Loucy (cell line): Measurements from ENCODE around the gene CD6.

Experiments used
- H2AFZ ChIP-seq: fragments of 200-600 bp; sonication (generic); 2 replicates; pipeline ENCODE4 v1.6.0; 2016; ENCODE audit warnings: antibody characterized with exemption, mild to moderate bottlenecking, low read length, moderate library complexity
- H3F3A ChIP-seq: fragments of 200-600 bp; 2 replicates; pipeline ENCODE4 v1.6.0; 2016; ENCODE audit warnings: antibody characterized with exemption, low read depth, mild to moderate bottlenecking
- H3K27me3 ChIP-seq: fragments of 200-600 bp; sonication (generic); 2 replicates; pipeline ENCODE4 v1.6.1; 2014; ENCODE audit warnings: low read length, mild to moderate bottlenecking; ENCODE audit not compliant: insufficient read depth, poor library complexity, severe bottlenecking
- H3K36me3 ChIP-seq: fragments of 200-600 bp; sonication (generic); 2 replicates; pipeline ENCODE4 v1.6.1; 2016; ENCODE audit warnings: low read length; ENCODE audit not compliant: insufficient read depth
- H3K4me1 ChIP-seq: fragments of 200-600 bp; sonication (generic); 2 replicates; pipeline ENCODE4 v1.5.1; 2014; ENCODE audit warnings: low read length, mild to moderate bottlenecking; ENCODE audit not compliant: insufficient read depth, poor library complexity, severe bottlenecking
- H3K4me2 ChIP-seq: fragments of 200-600 bp; sonication (generic); 2 replicates; pipeline ENCODE4 v1.6.0; 2014; ENCODE audit warnings: antibody characterized with exemption, low read length, low read depth, mild to moderate bottlenecking; ENCODE audit not compliant: poor library complexity, severe bottlenecking
- H3K4me3 ChIP-seq: fragments of 200-600 bp; sonication (generic); 2 replicates; pipeline ENCODE4 v1.5.1; 2014; ENCODE audit warnings: low read length, mild to moderate bottlenecking, mixed read lengths; ENCODE audit not compliant: poor library complexity, severe bottlenecking
- H3K79me2 ChIP-seq: fragments of 200-600 bp; sonication (generic); 2 replicates; pipeline ENCODE4 v1.6.1; 2014; ENCODE audit warnings: low read length; ENCODE audit not compliant: insufficient read depth
- H3K9ac ChIP-seq: fragments of 200-600 bp; sonication (generic); 2 replicates; pipeline ENCODE4 v1.6.0; 2014; ENCODE audit warnings: mild to moderate bottlenecking, low read depth, low read length, moderate library complexity; ENCODE audit not compliant: poor library complexity, severe bottlenecking
- H3K9me2 ChIP-seq: fragments of 200-600 bp; sonication (generic); replicated peaks from 2 replicates; pipeline ENCODE4 v1.6.1; 2016; ENCODE audit warnings: low read depth, low read length, mixed read lengths
- H3K9me3 ChIP-seq: fragments of 200-600 bp; sonication (generic); 2 replicates; pipeline ENCODE4 v1.6.1; 2014; ENCODE audit warnings: mild to moderate bottlenecking, antibody characterized with exemption, low read length, low read depth; ENCODE audit not compliant: insufficient read depth
- H4K20me1 ChIP-seq: fragments of 200-600 bp; sonication (generic); 2 replicates; pipeline ENCODE4 v1.6.0; 2014; ENCODE audit warnings: antibody characterized with exemption, low read length, mild to moderate bottlenecking; ENCODE audit not compliant: insufficient read depth, poor library complexity, severe bottlenecking
- CTCF ChIP-seq: fragments of 200-600 bp; sonication (generic); conservative IDR thresholded peaks from 2 replicates; pipeline ENCODE4 v1.5.1; 2014; ENCODE audit warnings: mild to moderate bottlenecking, antibody characterized with exemption, low read length
- EZH2phosphoT487 ChIP-seq: fragments of 200-600 bp; IDR thresholded peaks from 2 replicates; pipeline ENCODE4 v1.6.1; 2018; ENCODE audit warnings: antibody characterized with exemption, mild to moderate bottlenecking, moderate library complexity, borderline replicate concordance

CD6 gene

GRCh38 chr11:60945295-60945667, 26.2 kb upstream of the CD6 start:
- Histone ChIP-seq H3F3A (no peaks in the 10 kb centered on the region), H3K27me3 (no peaks in the 10 kb centered on the region), H3K4me2 (no peak overlapping the region), H4K20me1 (no peaks in the 10 kb centered on the region), H2AFZ (no peak overlapping the region), H3K9me3 (no peaks in the 10 kb centered on the region), H3K36me3 (no peaks in the 10 kb centered on the region), H3K4me1 (no peaks in the 10 kb centered on the region), H3K4me3 (no peak overlapping the region), H3K9ac (no peak overlapping the region), H3K9me2 (no peaks in the 10 kb centered on the region), H3K79me2 (no peaks in the 10 kb centered on the region)
- no peak for TF ChIP-seq CTCF
- TF ChIP-seq EZH2phosphoT487, result no peak

GRCh38 chr11:60946601-60947264, 24.7 kb upstream of the CD6 start:
- no peak overlapping the region for H3K4me2 ChIP-seq

GRCh38 chr11:60947700-60948099, 23.8 kb upstream of the CD6 start:
- H3K9ac ChIP-seq, result no peak overlapping the region
- H4K20me1 ChIP-seq, result no peaks in the 10 kb centered on the region

More at GRCh38 chr11:60946601-60947264, 24.7 kb upstream of the CD6 start:
- no peaks in the 10 kb centered on the region for H3K9me2 ChIP-seq
- H3K79me2 ChIP-seq, result no peaks in the 10 kb centered on the region
- H3K9ac ChIP-seq, result no peak overlapping the region
- H3K36me3 ChIP-seq, result no peaks in the 10 kb centered on the region
- H3K4me3 ChIP-seq, result no peak overlapping the region
- no peaks in the 10 kb centered on the region for H3K9me3 ChIP-seq
- TF ChIP-seq EZH2phosphoT487 (no peak), CTCF (no peak)
- H3K27me3 ChIP-seq, result no peaks in the 10 kb centered on the region
- H2AFZ ChIP-seq, result no peak overlapping the region
- no peaks in the 10 kb centered on the region for H4K20me1 ChIP-seq
- H3K4me1 ChIP-seq, result no peaks in the 10 kb centered on the region
- H3F3A ChIP-seq, result no peaks in the 10 kb centered on the region

More at GRCh38 chr11:60947700-60948099, 23.8 kb upstream of the CD6 start:
- Histone ChIP-seq H3K4me3 (no peak overlapping the region), H3K9me2 (no peaks in the 10 kb centered on the region), H3K4me2 (no peak overlapping the region), H3K27me3 (no peaks in the 10 kb centered on the region), H3F3A (no peaks in the 10 kb centered on the region), H3K36me3 (no peaks in the 10 kb centered on the region), H3K4me1 (peaks cover 5% of the 10 kb centered on the region), H3K79me2 (no peaks in the 10 kb centered on the region), H3K9me3 (no peaks in the 10 kb centered on the region), H2AFZ (no peak overlapping the region)
- no peak for TF ChIP-seq EZH2phosphoT487
- no peak for TF ChIP-seq CTCF
